Keratinocyte (primary cell): Measurements from ENCODE around the gene TMOD1. TPM values are rescaled to one million over a fixed set of nuclear protein-coding genes. Genes with fewer than 3 reads are reported as not detected.

ENCODE experiments used
- DNase-seq: peaks from one replicate; pipeline ENCODE4 v3.0.0-alpha.2; 2011; ENCODE audit warnings: low read depth, missing footprints, low spot score
- FAIRE-seq: peaks from 2 replicates; lab custom pipeline; 2011; peaks lifted over from hg19 to GRCh38; lab: Jason Lieb, UNC
- H2AFZ ChIP-seq: 2 replicates; pipeline ENCODE4 v1.6.0; 2012; ENCODE audit warnings: low read length, control low read depth, inconsistent platforms; ENCODE audit not compliant: control insufficient read depth
- H3K27ac ChIP-seq: 2 replicates; pipeline ENCODE4 v1.5.1; 2011; ENCODE audit warnings: low read length; ENCODE audit not compliant: control insufficient read depth, insufficient read depth
- H3K27me3 ChIP-seq: 3 replicates; pipeline ENCODE4 v1.6.0; 2011; ENCODE audit warnings: low read length; ENCODE audit not compliant: control insufficient read depth, insufficient read depth; ENCODE audit errors: extremely low read depth
- H3K36me3 ChIP-seq, 2 experiments: 2 replicates in 1 of 2; 3 replicates in 1 of 2; pipeline ENCODE4 v1.5.1; 2011; ENCODE audit warnings: low read length in 2 of 2, mild to moderate bottlenecking in 1 of 2; ENCODE audit not compliant: control insufficient read depth in 2 of 2, insufficient read depth in 2 of 2; ENCODE audit errors: extremely low read depth in 1 of 2
- H3K4me1 ChIP-seq: 3 replicates; pipeline ENCODE4 v1.5.1; 2011; ENCODE audit warnings: low read length; ENCODE audit not compliant: control insufficient read depth, insufficient read depth; ENCODE audit errors: extremely low read depth
- H3K4me2 ChIP-seq: 3 replicates; pipeline ENCODE4 v1.6.0; 2011; ENCODE audit warnings: low read depth, low read length; ENCODE audit not compliant: control insufficient read depth, insufficient read depth; ENCODE audit errors: extremely low read depth
- H3K4me3 ChIP-seq, 3 experiments: fragments of 200-600 bp in 1 of 3; sonication (generic) in 1 of 3; 2 replicates in 2 of 3; 3 replicates in 1 of 3; pipeline ENCODE4 v1.5.1; 2011 to 2016; ENCODE audit warnings: low read length in 3 of 3, mild to moderate bottlenecking in 3 of 3, control low read depth in 2 of 3, inconsistent platforms in 1 of 3, low read depth in 1 of 3, mixed read lengths in 1 of 3, mixed run types in 1 of 3, moderate library complexity in 1 of 3; ENCODE audit not compliant: control insufficient read depth in 2 of 3, insufficient read depth in 2 of 3; ENCODE audit errors: extremely low read depth in 1 of 3
- H3K79me2 ChIP-seq: 2 replicates; pipeline ENCODE4 v1.6.0; 2012; ENCODE audit warnings: low read length; ENCODE audit not compliant: control insufficient read depth, insufficient read depth
- H3K9ac ChIP-seq: 3 replicates; pipeline ENCODE4 v1.6.0; 2011; ENCODE audit warnings: low read length; ENCODE audit not compliant: control insufficient read depth, insufficient read depth; ENCODE audit errors: extremely low read depth
- H3K9me1 ChIP-seq: 3 replicates; pipeline ENCODE4 v1.6.0; 2011; ENCODE audit warnings: low read length; ENCODE audit not compliant: control insufficient read depth, insufficient read depth; ENCODE audit errors: extremely low read depth
- H3K9me3 ChIP-seq: 2 replicates; pipeline ENCODE4 v1.5.1; 2012; ENCODE audit warnings: low read depth, low read length; ENCODE audit not compliant: control insufficient read depth
- H4K20me1 ChIP-seq: 3 replicates; pipeline ENCODE4 v1.6.0; 2011; ENCODE audit warnings: low read length; ENCODE audit not compliant: control insufficient read depth, insufficient read depth; ENCODE audit errors: extremely low read depth
- CTCF ChIP-seq, 3 experiments: IDR thresholded peaks in 1 of 3; conservative IDR thresholded peaks in 1 of 3; optimal IDR thresholded peaks in 1 of 3; 2 replicates in 2 of 3; 3 replicates in 1 of 3; pipeline versions ENCODE3 to v1.5.1; 2011; ENCODE audit warnings: low read length in 3 of 3, mild to moderate bottlenecking in 3 of 3, moderate library complexity in 2 of 3, control low read depth in 1 of 3, inconsistent platforms in 1 of 3; ENCODE audit not compliant: insufficient read depth in 2 of 3; ENCODE audit errors: extremely low read depth in 1 of 3
- EZH2 ChIP-seq: IDR thresholded peaks from one replicate; pipeline ENCODE4 v1.6.1; 2012; ENCODE audit warnings: inconsistent platforms, mild to moderate bottlenecking, low read length, moderate library complexity
- dilution Hi-C: fragments of 300-500 bp; cut with MboI; formaldehyde crosslinking; loops from one replicate; pipeline ENCODE4 v1.7.0; 2020; ENCODE audit warnings: low sequenced_read_pairs; ENCODE audit not compliant: extremely low pct_ligation_motif_present
- polyA plus RNA-seq, 5 experiments: library from polyadenylated mRNA; depleted of rRNA in 3 of 5; stranded (reverse) in 3 of 5; stranded (forward) in 1 of 5; unstranded in 1 of 5; fragments of >200 nt; gene quantifications; 1 replicate in 1 of 5; 2 replicates in 3 of 5; 3 replicates in 1 of 5; pipeline versions ENCODE4 v1.2.1 to v1.2.3, GENCODE V29; 2011 to 2012; ENCODE audit warnings: missing spikeins in 2 of 5, low read depth in 1 of 5, low replicate concordance in 1 of 5

TMOD1 gene
- polyA plus RNA-seq, 1 donor (not counting 4 experiments of a cell fraction or from before 2014, with no cell fraction given): not detected

- H3K79me2 ChIP-seq: peaks cover 31% of the 10 kb centered on the region
- peaks cover 4% of the 10 kb centered on the region in 2 experiments for H3K36me3 ChIP-seq
- no peak overlapping the region for H2AFZ ChIP-seq
- no peak for TF ChIP-seq EZH2
- no peak for TF ChIP-seq CTCF (optimal IDR thresholded peaks at IDR 0.05 in 1 of 3, IDR thresholded peaks at IDR 0.05 in 1 of 3, conservative IDR thresholded peaks at IDR 0.05 in 1 of 3; ENCODE audit: extremely low read depth in 1 of 3, insufficient read depth in 2 of 3, low read length in 3 of 3)
- H3K9ac ChIP-seq: no peak overlapping the region
- DNase-seq (no peak), FAIRE-seq (no peak)
- no peak overlapping the region for H3K27ac ChIP-seq
- H3K4me2 ChIP-seq: no peak overlapping the region
- H4K20me1 ChIP-seq: peaks cover 3% of the 10 kb centered on the region
- no peaks in the 10 kb centered on the region for H3K27me3 ChIP-seq
- H3K4me3 ChIP-seq: no peak overlapping the region
- no peaks in the 10 kb centered on the region for H3K9me3 ChIP-seq
- H3K4me1 ChIP-seq: peaks cover 8% of the 10 kb centered on the region
- dilution Hi-C loops: no loop called here
- H3K9me1 ChIP-seq: peaks cover 2% of the 10 kb centered on the region
Observed at GRCh38 chr9:97627624-97628023, 126.2 kb downstream of the TMOD1 start.

GRCh38 chr9:97628668-97629067, 127.2 kb downstream of the TMOD1 start:
- Histone ChIP-seq H3K27me3 (no peaks in the 10 kb centered on the region), H3K36me3 (peaks cover 4% of the 10 kb centered on the region in 2 experiments), H3K4me1 (peaks cover 8% of the 10 kb centered on the region), H3K9me3 (no peaks in the 10 kb centered on the region), H3K9ac (no peak overlapping the region), H3K4me3 (no peak overlapping the region), H3K27ac (no peak overlapping the region), H2AFZ (no peak overlapping the region), H3K9me1 (peaks cover 2% of the 10 kb centered on the region), H3K79me2 (peaks cover 31% of the 10 kb centered on the region), H3K4me2 (no peak overlapping the region), H4K20me1 (peaks cover 3% of the 10 kb centered on the region)
- dilution Hi-C loops: no loop called here
- no peak for TF ChIP-seq EZH2
- no peak for TF ChIP-seq CTCF (optimal IDR thresholded peaks at IDR 0.05 in 1 of 3, IDR thresholded peaks at IDR 0.05 in 1 of 3, conservative IDR thresholded peaks at IDR 0.05 in 1 of 3; ENCODE audit: extremely low read depth in 1 of 3, insufficient read depth in 2 of 3, low read length in 3 of 3)
- no peak for FAIRE-seq
- DNase-seq: no peak
